ENCODE measurements around the gene MLLT10. TPM values are rescaled to one million over a fixed set of nuclear protein-coding genes. Genes with fewer than 3 reads are reported as not detected.
"Not testable (repeated sequence)": the region's sequence is repeated elsewhere in the genome, so short reads cannot be mapped to it uniquely, and the experiment has no call there.

Gene MLLT10
- total RNA-seq, 1 donor from 2014 or later: 61.3 TPM

DNA sequence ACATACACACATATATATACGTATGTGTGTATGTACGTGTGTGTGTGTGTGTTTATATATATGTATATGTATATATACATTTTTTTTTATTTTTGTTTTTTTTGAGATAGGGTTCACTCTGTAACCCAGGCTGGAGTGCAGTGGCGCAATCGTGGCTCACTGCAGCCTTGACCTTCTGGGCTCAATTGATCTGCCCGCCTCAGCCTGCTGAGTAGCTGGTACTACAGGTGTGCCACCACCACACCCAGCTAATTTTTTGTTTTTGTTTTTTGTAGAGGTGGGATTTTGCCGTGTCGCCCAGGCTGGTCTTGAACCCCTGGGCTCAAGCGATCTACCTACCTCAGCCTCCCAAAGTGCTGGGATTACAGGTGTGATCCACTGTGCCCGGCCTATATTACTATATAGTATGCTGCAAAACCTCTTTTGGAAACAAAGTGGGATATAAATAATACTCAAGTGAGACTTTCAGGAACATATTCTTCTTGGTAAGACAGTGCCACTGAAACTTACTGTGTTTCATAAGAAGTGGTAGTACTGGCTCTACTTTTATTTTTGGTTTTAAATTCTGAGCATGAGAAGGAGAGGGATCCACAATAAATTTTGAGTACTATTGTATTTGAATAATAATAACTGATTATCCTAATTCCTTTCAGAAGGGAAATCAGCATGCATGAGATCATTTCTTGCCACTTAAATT is 51.0 kb downstream of the MLLT10 start:
- H3K79me2 ChIP-seq (ENCODE audit: low read depth): peaks cover 100% of the 10 kb centered on the region
- H3K4me3 ChIP-seq: no peak overlapping the region
- no peaks in the 10 kb centered on the region for H3K27me3 Mint-ChIP-seq (ENCODE audit: insufficient read depth, low read depth)
- H3K9me3 Mint-ChIP-seq: peaks cover 3% of the 10 kb centered on the region
- no peak overlapping the region for H3K27ac Mint-ChIP-seq
- peaks cover 12% of the 10 kb centered on the region for H3F3A ChIP-seq (ENCODE audit: low read depth)
- H3K4me1 ChIP-seq: no peaks in the 10 kb centered on the region
- peaks cover 43% of the 10 kb centered on the region for H3K36me3 Mint-ChIP-seq
- no peak overlapping the region for H3K9ac ChIP-seq
- peak overlapping the region; percentile 47 for H3K27ac ChIP-seq
- H4K20me1 ChIP-seq (ENCODE audit: low read depth): peaks cover 5% of the 10 kb centered on the region
- no peak overlapping the region for H2AFZ ChIP-seq (replicated peaks)
- no peaks in the 10 kb centered on the region for H3K9me3 ChIP-seq (ENCODE audit: low read depth)
- no peaks in the 10 kb centered on the region for H3K27me3 ChIP-seq
- peaks cover 5% of the 10 kb centered on the region for H3K36me3 ChIP-seq
- H3K4me2 ChIP-seq: no peak overlapping the region
- TF ChIP-seq EZH2 (IDR thresholded peaks at IDR 0.05) (no peak), CTCF (IDR thresholded peaks at IDR 0.05) (no peak), EZH2phosphoT487 (IDR thresholded peaks at IDR 0.05) (no peak)
- DNase-seq (ENCODE audit: low spot score): no peak
- peaks cover 7% of the 10 kb centered on the region for H3K4me1 Mint-ChIP-seq
- H3K4me3 Mint-ChIP-seq: no peak overlapping the region

GRCh38 chr10:21587391-21587790 is 53.4 kb downstream of the MLLT10 start:
- H3K79me2 ChIP-seq (ENCODE audit: low read depth): peaks cover 100% of the 10 kb centered on the region
- H4K20me1 ChIP-seq (ENCODE audit: low read depth): peaks cover 10% of the 10 kb centered on the region
- peaks cover 11% of the 10 kb centered on the region for H3K9me3 Mint-ChIP-seq
- H2AFZ ChIP-seq (replicated peaks): no peak overlapping the region
- H3K36me3 ChIP-seq: peaks cover 11% of the 10 kb centered on the region
- no peaks in the 10 kb centered on the region for H3K4me1 Mint-ChIP-seq
- no peak overlapping the region for H3K27ac Mint-ChIP-seq
- no peak overlapping the region for H3K4me3 Mint-ChIP-seq
- H3K4me1 ChIP-seq: no peaks in the 10 kb centered on the region
- no peak overlapping the region for H3K4me2 ChIP-seq
- H3F3A ChIP-seq (ENCODE audit: low read depth): peaks cover 17% of the 10 kb centered on the region
- peaks cover 51% of the 10 kb centered on the region for H3K36me3 Mint-ChIP-seq
- DNase-seq (ENCODE audit: low spot score): no peak
- no peaks in the 10 kb centered on the region for H3K9me3 ChIP-seq (ENCODE audit: low read depth)
- H3K27me3 Mint-ChIP-seq (ENCODE audit: insufficient read depth, low read depth): no peaks in the 10 kb centered on the region
- H3K27ac ChIP-seq: no peak overlapping the region
- no peak overlapping the region for H3K9ac ChIP-seq
- TF ChIP-seq EZH2phosphoT487 (IDR thresholded peaks at IDR 0.05): no peak
- no peak overlapping the region for H3K4me3 ChIP-seq
- H3K27me3 ChIP-seq: no peaks in the 10 kb centered on the region

- not testable (repeated sequence) for DNase-seq (ENCODE audit: low spot score); H3K27me3 Mint-ChIP-seq (ENCODE audit: insufficient read depth, low read depth); H3K4me1 ChIP-seq; H3K4me2 ChIP-seq; H3K4me3 ChIP-seq; H3K4me3 Mint-ChIP-seq; H3K9me3 ChIP-seq (ENCODE audit: low read depth); H3K4me1 Mint-ChIP-seq; H3K27me3 ChIP-seq; H2AFZ ChIP-seq (replicated peaks); H3K9ac ChIP-seq; H3K27ac ChIP-seq; H3K27ac Mint-ChIP-seq
- peaks cover 100% of the 10 kb centered on the region for H3K79me2 ChIP-seq (ENCODE audit: low read depth)
- H3K36me3 ChIP-seq: peaks cover 11% of the 10 kb centered on the region
- Mint-ChIP-seq H3K36me3 (peaks cover 52% of the 10 kb centered on the region), H3K9me3 (peaks cover 14% of the 10 kb centered on the region)
- H3F3A ChIP-seq (ENCODE audit: low read depth): peaks cover 18% of the 10 kb centered on the region
- peaks cover 12% of the 10 kb centered on the region for H4K20me1 ChIP-seq (ENCODE audit: low read depth)
These were observed 54.1 kb downstream of the MLLT10 start for GRCh38 chr10:21588159-21588558.

DNA sequence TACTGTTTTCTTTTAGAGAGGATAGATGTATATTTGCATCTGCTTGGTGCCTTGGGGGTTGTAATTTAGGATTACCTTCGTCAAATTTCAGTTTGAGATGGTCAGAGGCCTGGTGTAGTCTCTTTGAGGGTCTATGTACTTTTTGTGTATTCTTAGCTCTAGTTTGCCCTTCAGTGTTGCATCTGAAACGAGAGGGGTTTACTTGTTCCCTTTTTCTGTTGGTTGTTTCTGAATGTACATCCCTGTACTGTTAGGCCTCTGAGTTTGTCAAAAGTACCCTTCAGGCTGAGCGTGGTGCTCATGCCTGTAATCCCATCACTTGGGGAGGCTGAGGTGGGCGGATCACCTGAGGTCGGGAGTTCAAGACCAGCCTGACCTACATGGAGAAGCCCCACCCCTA is 60.0 kb downstream of the MLLT10 start:
- Histone ChIP-seq H3K4me1 (no peaks in the 10 kb centered on the region), H3K36me3 (peaks cover 5% of the 10 kb centered on the region), H3K9ac (no peak overlapping the region), H3F3A (ENCODE audit: low read depth) (peaks cover 28% of the 10 kb centered on the region), H3K9me3 (ENCODE audit: low read depth) (no peaks in the 10 kb centered on the region), H3K27me3 (no peaks in the 10 kb centered on the region), H2AFZ (replicated peaks) (no peak overlapping the region), H3K4me2 (no peak overlapping the region), H3K4me3 (no peak overlapping the region), H3K27ac (no peak overlapping the region), H3K79me2 (ENCODE audit: low read depth) (peaks cover 100% of the 10 kb centered on the region), H4K20me1 (ENCODE audit: low read depth) (peaks cover 25% of the 10 kb centered on the region)
- TF ChIP-seq CTCF (IDR thresholded peaks at IDR 0.05) (no peak), EZH2phosphoT487 (IDR thresholded peaks at IDR 0.05) (no peak), EZH2 (IDR thresholded peaks at IDR 0.05) (no peak)
- Mint-ChIP-seq H3K36me3 (peaks cover 43% of the 10 kb centered on the region), H3K4me1 (peaks cover 5% of the 10 kb centered on the region), H3K27ac (no peak overlapping the region), H3K4me3 (no peak overlapping the region), H3K27me3 (ENCODE audit: insufficient read depth, low read depth) (no peaks in the 10 kb centered on the region), H3K9me3 (peaks cover 12% of the 10 kb centered on the region)
- no peak for DNase-seq (ENCODE audit: low spot score)

Measured in neural progenitor cell (in vitro differentiated cells).